ENCODE measurements around the gene GLS. TPM values are rescaled to one million over a fixed set of nuclear protein-coding genes. Genes with fewer than 3 reads are reported as not detected.

Gene GLS
- total RNA-seq, 3 donors from 2014 or later: 96.7 to 157 (median 133) TPM

GRCh38 chr2:190986221-190986953 lies 105.8 kb downstream of the GLS start:
- peaks cover 25% of the 10 kb centered on the region for H3K36me3 ChIP-seq
- H3K27ac ChIP-seq: no peak overlapping the region
- no peak for DNase-seq (ENCODE audit: low spot score in 2 of 2)
- intact Hi-C loops (cut with DNase I; ENCODE audit: low total_unique reads): no loop called here
- no peaks in the 10 kb centered on the region for H3K9me3 ChIP-seq
- no peaks in the 10 kb centered on the region for H3K27me3 ChIP-seq
- no peaks in the 10 kb centered on the region for H3K4me1 ChIP-seq
- TF ChIP-seq POLR2AphosphoS5 (IDR thresholded peaks at IDR 0.05) (no peak), POLR2A (IDR thresholded peaks at IDR 0.05) (no peak)
- H3K4me3 ChIP-seq: no peak overlapping the region

GRCh38 chr2:190987116-190987515 lies 106.5 kb downstream of the GLS start:
- no peak for DNase-seq (ENCODE audit: low spot score in 2 of 2)
- intact Hi-C loops (cut with DNase I; ENCODE audit: low total_unique reads): no loop called here
- no peak overlapping the region for H3K4me3 ChIP-seq
- no peak overlapping the region for H3K27ac ChIP-seq
- TF ChIP-seq CTCF (IDR thresholded peaks at IDR 0.05): no peak
- H3K9me3 ChIP-seq: no peaks in the 10 kb centered on the region
- peaks cover 18% of the 10 kb centered on the region for H3K36me3 ChIP-seq
- H3K4me1 ChIP-seq: no peaks in the 10 kb centered on the region
- no peaks in the 10 kb centered on the region for H3K27me3 ChIP-seq

- peaks cover 14% of the 10 kb centered on the region for H3K36me3 ChIP-seq
- H3K4me1 ChIP-seq: no peaks in the 10 kb centered on the region
- no peak overlapping the region for H3K27ac ChIP-seq
- H3K27me3 ChIP-seq: no peaks in the 10 kb centered on the region
- intact Hi-C loops (cut with DNase I; ENCODE audit: low total_unique reads): no loop called here
- TF ChIP-seq CTCF (IDR thresholded peaks at IDR 0.05) (no peak), POLR2A (IDR thresholded peaks at IDR 0.05) (no peak), POLR2AphosphoS5 (IDR thresholded peaks at IDR 0.05) (no peak)
- DNase-seq (ENCODE audit: low spot score in 2 of 2): no peak
- H3K4me3 ChIP-seq: no peak overlapping the region
- H3K9me3 ChIP-seq: no peaks in the 10 kb centered on the region
These were observed 107.3 kb downstream of the GLS start for GRCh38 chr2:190987938-190988337.

GRCh38 chr2:190988910-190989309 lies 108.3 kb downstream of the GLS start:
- intact Hi-C loops (cut with DNase I; ENCODE audit: low total_unique reads): no loop called here

GRCh38 chr2:190990132-190990531 lies 109.5 kb downstream of the GLS start:
- H3K27ac ChIP-seq: no peak overlapping the region
- intact Hi-C loops (cut with DNase I; ENCODE audit: low total_unique reads): no loop called here
- H3K4me3 ChIP-seq: no peak overlapping the region
- no peak for DNase-seq (ENCODE audit: low spot score in 2 of 2)
- no peaks in the 10 kb centered on the region for H3K9me3 ChIP-seq
- H3K36me3 ChIP-seq: peaks cover 12% of the 10 kb centered on the region
- no peaks in the 10 kb centered on the region for H3K27me3 ChIP-seq
- H3K4me1 ChIP-seq: no peaks in the 10 kb centered on the region
- TF ChIP-seq POLR2A (IDR thresholded peaks at IDR 0.05): no peak
- no peak for TF ChIP-seq POLR2AphosphoS5 (IDR thresholded peaks at IDR 0.05)
- TF ChIP-seq CTCF (IDR thresholded peaks at IDR 0.05): no peak

More at GRCh38 chr2:190988910-190989309, 108.3 kb downstream of the GLS start:
- Histone ChIP-seq H3K27ac (no peak overlapping the region), H3K4me3 (no peak overlapping the region), H3K9me3 (no peaks in the 10 kb centered on the region), H3K36me3 (peaks cover 9% of the 10 kb centered on the region), H3K4me1 (no peaks in the 10 kb centered on the region), H3K27me3 (no peaks in the 10 kb centered on the region)
- TF ChIP-seq POLR2A (IDR thresholded peaks at IDR 0.05) (no peak), POLR2AphosphoS5 (IDR thresholded peaks at IDR 0.05) (no peak), CTCF (IDR thresholded peaks at IDR 0.05) (no peak)
- no peak for DNase-seq (ENCODE audit: low spot score in 2 of 2)
